NCI-H146 (cell line): ENCODE results near the gene ASTN2.

ENCODE experiments used
- DNase-seq: peaks from one replicate; lab custom pipeline; 2025; lab: John Stamatoyannopoulos, UW

The ASTN2 gene

GRCh38 chr9:116627433-116627832, 787.4 kb downstream of the ASTN2 start:
- no peak for DNase-seq

- DNase-seq = no peak
These were observed 788.1 kb downstream of the ASTN2 start for GRCh38 chr9:116626762-116627161.

GRCh38 chr9:116623715-116624114, 791.1 kb downstream of the ASTN2 start:
- DNase-seq = no peak

- no peak for DNase-seq
These were observed 797.5 kb downstream of the ASTN2 start for GRCh38 chr9:116617389-116617788.

- no peak for DNase-seq
These were observed 798.4 kb downstream of the ASTN2 start for GRCh38 chr9:116616304-116616914.

- no peak for DNase-seq
These were observed 806.8 kb downstream of the ASTN2 start for GRCh38 chr9:116608064-116608463.

GRCh38 chr9:116605904-116606341, 808.9 kb downstream of the ASTN2 start:
- no peak for DNase-seq

- no peak for DNase-seq
These were observed 809.8 kb downstream of the ASTN2 start for GRCh38 chr9:116605060-116605459.

GRCh38 chr9:116604251-116604650, 810.6 kb downstream of the ASTN2 start:
- no peak for DNase-seq

- no peak for DNase-seq
These were observed 815.4 kb downstream of the ASTN2 start for GRCh38 chr9:116599342-116599884.

- no peak for DNase-seq
These were observed 818.2 kb downstream of the ASTN2 start for GRCh38 chr9:116596646-116597045.

- no peak for DNase-seq
These were observed 820.3 kb downstream of the ASTN2 start for GRCh38 chr9:116594547-116594946.

GRCh38 chr9:116592970-116593369, 821.9 kb downstream of the ASTN2 start:
- no peak for DNase-seq

- DNase-seq = peak; percentile 36
These were observed 825.2 kb downstream of the ASTN2 start for GRCh38 chr9:116589392-116590354.

GRCh38 chr9:116587919-116588318, 826.9 kb downstream of the ASTN2 start:
- no peak for DNase-seq

- DNase-seq = no peak
These were observed 829.0 kb downstream of the ASTN2 start for GRCh38 chr9:116585896-116586295.

- no peak for DNase-seq
These were observed 829.7 kb downstream of the ASTN2 start for GRCh38 chr9:116585204-116585603.

GRCh38 chr9:116580853-116581252, 834.0 kb downstream of the ASTN2 start:
- DNase-seq = no peak

GRCh38 chr9:116576386-116576785, 838.5 kb downstream of the ASTN2 start:
- DNase-seq = no peak

GRCh38 chr9:116574027-116574679, 840.7 kb downstream of the ASTN2 start:
- DNase-seq = peak; percentile 83

GRCh38 chr9:116572095-116572748, 842.6 kb downstream of the ASTN2 start:
- peak; percentile 48 for DNase-seq

- no peak for DNase-seq
These were observed 845.7 kb downstream of the ASTN2 start for GRCh38 chr9:116569111-116569510.
